HepG2 (cell line): ENCODE measurements around the gene FFAR2. TPM values are rescaled to one million over a fixed set of nuclear protein-coding genes. Genes with fewer than 3 reads are reported as not detected.
A peak's percentile ranks its signal among the peaks of the same experiment; 100 is the strongest.

Experiments used
- ERF ChIP-seq: IDR thresholded peaks from 2 replicates; pipeline ENCODE4 v1.6.1; 2018; ENCODE audit warnings: missing biosample characterization, missing genetic modification reagents
- PHF8 ChIP-seq: sonication (generic); formaldehyde crosslinking; IDR thresholded peaks from 2 replicates; pipeline ENCODE4 v1.5.0; 2020; ENCODE audit warnings: missing genetic modification reagents
- RAD21 ChIP-seq: fragments of 450-650 bp; formaldehyde crosslinking; IDR thresholded peaks from 2 replicates; pipeline ENCODE4 v1.5.0; 2020; ENCODE audit warnings: mild to moderate bottlenecking
- SAP130 ChIP-seq: IDR thresholded peaks from 2 replicates; pipeline ENCODE4 v1.6.1; 2016; ENCODE audit warnings: low read depth
- YEATS4 ChIP-seq: sonication (generic); formaldehyde crosslinking; IDR thresholded peaks from 2 replicates; pipeline ENCODE4 v1.4.0; 2020; ENCODE audit warnings: missing genetic modification reagents, borderline replicate concordance
- ZFX ChIP-seq: sonication (generic); formaldehyde crosslinking; IDR thresholded peaks from 2 replicates; pipeline ENCODE4 v1.4.0; 2020; ENCODE audit warnings: mild to moderate bottlenecking, low read depth, missing genetic modification reagents, moderate library complexity
- ZNF232 ChIP-seq: sonication (generic); formaldehyde crosslinking; IDR thresholded peaks from 2 replicates; pipeline ENCODE4 v1.4.0; 2020; ENCODE audit warnings: missing genetic modification reagents, borderline replicate concordance
- ZNF558 ChIP-seq: sonication (generic); formaldehyde crosslinking; IDR thresholded peaks from 2 replicates; pipeline ENCODE4 v1.9.0; 2022; ENCODE audit warnings: mild to moderate bottlenecking, missing genetic modification reagents, borderline replicate concordance
- polyA plus RNA-seq, 8 experiments: library from polyadenylated mRNA; depleted of rRNA in 3 of 8; stranded (reverse) in 7 of 8; unstranded in 1 of 8; fragments of >200 nt; fragmentation: Illumina TruSeq in 4 of 8; extraction: Trizol in 4 of 8; gene quantifications; 2 replicates each; pipeline versions ENCODE4 v1.2.1 to v1.2.3, GENCODE V29; 2011 to 2016; ENCODE audit warnings: low read depth in 4 of 8, missing spikeins in 1 of 8, mixed read lengths in 1 of 8; ENCODE audit not compliant: insufficient read depth in 1 of 8
- total RNA-seq, 5 experiments: library from RNA; depleted of rRNA; stranded (reverse); fragments of >200 nt; fragmentation: Illumina TruSeq; extraction: Trizol; gene quantifications; 2 replicates each; pipeline ENCODE4 v1.2.3, GENCODE V29; 2016; ENCODE audit warnings: low read depth in 1 of 5
- TF ChIP-seq, protein P1 (sequence below): sonication (generic); formaldehyde crosslinking; IDR thresholded peaks from 2 replicates; pipeline ENCODE4 v1.5.1; 2020; ENCODE audit warnings: mild to moderate bottlenecking, missing genetic modification reagents, moderate library complexity
- TF ChIP-seq, protein P2 (sequence below): sonication (generic); formaldehyde crosslinking; IDR thresholded peaks from 2 replicates; pipeline ENCODE4; 2020; ENCODE audit warnings: missing genetic modification reagents, mild to moderate bottlenecking, borderline replicate concordance
- TF ChIP-seq, protein P3 (sequence below): sonication (generic); formaldehyde crosslinking; IDR thresholded peaks from 2 replicates; pipeline ENCODE4 v1.4.0; 2020; ENCODE audit warnings: missing genetic modification reagents, borderline replicate concordance
- TF ChIP-seq, protein P4 (sequence below): sonication (generic); formaldehyde crosslinking; IDR thresholded peaks from 2 replicates; pipeline ENCODE4 v1.4.0; 2020; ENCODE audit warnings: missing genetic modification reagents

Gene FFAR2
- total and polyA plus RNA-seq, 2 of the 13 experiments (the other 11 are each of a cell fraction or from before 2014, with no cell fraction given): 0.12 TPM; not detected in 1

DNA sequence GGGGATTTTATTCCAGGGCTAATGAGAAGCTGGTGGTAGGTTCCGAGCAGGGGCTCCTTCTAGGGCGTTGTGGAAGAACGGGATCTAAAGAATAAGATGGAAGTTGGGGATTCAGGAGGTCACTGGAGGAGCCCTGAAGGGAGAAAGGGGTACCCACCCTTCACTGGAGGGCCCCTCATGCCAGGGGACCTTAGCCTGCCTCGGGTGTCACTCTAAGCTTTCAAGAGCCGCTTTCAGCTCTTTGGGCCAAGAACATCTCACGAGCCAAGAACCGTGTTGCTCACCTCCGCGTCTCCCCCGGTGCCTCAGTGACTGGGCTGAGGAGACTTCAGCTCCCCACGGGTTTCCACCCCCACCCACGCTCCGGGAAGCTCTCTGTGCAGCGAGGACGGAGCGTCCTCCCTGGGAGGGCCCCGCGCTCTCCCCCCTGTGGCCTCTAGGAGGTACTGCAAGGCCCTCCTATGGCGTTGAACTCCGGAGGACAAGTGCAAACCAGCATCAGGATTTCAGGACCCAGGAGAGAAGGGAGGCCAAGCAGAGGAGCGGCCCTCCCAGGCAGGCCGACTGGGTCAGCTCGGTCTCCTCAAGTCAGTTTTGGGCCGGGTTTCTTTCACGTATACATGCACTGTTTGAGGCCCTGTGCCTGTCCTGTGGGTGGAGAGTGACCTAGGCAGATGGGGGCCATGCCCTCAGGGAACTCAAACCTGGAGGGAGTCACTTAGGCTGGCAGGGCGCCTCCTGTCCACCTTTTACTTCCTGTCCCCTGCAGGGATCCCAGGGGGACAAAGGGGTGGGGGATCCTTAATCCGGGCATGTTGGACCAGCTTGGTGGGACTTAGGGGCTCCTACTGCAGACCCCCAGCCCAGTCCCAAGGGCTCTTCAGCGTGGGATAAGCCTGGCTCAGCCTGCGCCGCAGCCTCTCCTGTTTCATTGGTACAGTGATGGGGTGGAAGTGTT lies 47.3 kb downstream of the FFAR2 start (continued):
- TF ChIP-seq, protein P1, sequence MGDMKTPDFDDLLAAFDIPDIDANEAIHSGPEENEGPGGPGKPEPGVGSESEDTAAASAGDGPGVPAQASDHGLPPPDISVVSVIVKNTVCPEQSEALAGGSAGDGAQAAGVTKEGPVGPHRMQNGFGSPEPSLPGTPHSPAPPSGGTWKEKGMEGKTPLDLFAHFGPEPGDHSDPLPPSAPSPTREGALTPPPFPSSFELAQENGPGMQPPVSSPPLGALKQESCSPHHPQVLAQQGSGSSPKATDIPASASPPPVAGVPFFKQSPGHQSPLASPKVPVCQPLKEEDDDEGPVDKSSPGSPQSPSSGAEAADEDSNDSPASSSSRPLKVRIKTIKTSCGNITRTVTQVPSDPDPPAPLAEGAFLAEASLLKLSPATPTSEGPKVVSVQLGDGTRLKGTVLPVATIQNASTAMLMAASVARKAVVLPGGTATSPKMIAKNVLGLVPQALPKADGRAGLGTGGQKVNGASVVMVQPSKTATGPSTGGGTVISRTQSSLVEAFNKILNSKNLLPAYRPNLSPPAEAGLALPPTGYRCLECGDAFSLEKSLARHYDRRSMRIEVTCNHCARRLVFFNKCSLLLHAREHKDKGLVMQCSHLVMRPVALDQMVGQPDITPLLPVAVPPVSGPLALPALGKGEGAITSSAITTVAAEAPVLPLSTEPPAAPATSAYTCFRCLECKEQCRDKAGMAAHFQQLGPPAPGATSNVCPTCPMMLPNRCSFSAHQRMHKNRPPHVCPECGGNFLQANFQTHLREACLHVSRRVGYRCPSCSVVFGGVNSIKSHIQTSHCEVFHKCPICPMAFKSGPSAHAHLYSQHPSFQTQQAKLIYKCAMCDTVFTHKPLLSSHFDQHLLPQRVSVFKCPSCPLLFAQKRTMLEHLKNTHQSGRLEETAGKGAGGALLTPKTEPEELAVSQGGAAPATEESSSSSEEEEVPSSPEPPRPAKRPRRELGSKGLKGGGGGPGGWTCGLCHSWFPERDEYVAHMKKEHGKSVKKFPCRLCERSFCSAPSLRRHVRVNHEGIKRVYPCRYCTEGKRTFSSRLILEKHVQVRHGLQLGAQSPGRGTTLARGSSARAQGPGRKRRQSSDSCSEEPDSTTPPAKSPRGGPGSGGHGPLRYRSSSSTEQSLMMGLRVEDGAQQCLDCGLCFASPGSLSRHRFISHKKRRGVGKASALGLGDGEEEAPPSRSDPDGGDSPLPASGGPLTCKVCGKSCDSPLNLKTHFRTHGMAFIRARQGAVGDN: peak; percentile 81
- TF ChIP-seq YEATS4 (CRISPR knock-in tag): no peak
- 0 out of 2 replicates have a peak, but pooled peaks have one; percentile 29 for TF ChIP-seq ERF (CRISPR knock-in tag)
- TF ChIP-seq, protein P2, sequence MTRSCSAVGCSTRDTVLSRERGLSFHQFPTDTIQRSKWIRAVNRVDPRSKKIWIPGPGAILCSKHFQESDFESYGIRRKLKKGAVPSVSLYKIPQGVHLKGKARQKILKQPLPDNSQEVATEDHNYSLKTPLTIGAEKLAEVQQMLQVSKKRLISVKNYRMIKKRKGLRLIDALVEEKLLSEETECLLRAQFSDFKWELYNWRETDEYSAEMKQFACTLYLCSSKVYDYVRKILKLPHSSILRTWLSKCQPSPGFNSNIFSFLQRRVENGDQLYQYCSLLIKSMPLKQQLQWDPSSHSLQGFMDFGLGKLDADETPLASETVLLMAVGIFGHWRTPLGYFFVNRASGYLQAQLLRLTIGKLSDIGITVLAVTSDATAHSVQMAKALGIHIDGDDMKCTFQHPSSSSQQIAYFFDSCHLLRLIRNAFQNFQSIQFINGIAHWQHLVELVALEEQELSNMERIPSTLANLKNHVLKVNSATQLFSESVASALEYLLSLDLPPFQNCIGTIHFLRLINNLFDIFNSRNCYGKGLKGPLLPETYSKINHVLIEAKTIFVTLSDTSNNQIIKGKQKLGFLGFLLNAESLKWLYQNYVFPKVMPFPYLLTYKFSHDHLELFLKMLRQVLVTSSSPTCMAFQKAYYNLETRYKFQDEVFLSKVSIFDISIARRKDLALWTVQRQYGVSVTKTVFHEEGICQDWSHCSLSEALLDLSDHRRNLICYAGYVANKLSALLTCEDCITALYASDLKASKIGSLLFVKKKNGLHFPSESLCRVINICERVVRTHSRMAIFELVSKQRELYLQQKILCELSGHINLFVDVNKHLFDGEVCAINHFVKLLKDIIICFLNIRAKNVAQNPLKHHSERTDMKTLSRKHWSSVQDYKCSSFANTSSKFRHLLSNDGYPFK: no peak; the same call in 1 of the 2 replicates
- TF ChIP-seq, protein P3, sequence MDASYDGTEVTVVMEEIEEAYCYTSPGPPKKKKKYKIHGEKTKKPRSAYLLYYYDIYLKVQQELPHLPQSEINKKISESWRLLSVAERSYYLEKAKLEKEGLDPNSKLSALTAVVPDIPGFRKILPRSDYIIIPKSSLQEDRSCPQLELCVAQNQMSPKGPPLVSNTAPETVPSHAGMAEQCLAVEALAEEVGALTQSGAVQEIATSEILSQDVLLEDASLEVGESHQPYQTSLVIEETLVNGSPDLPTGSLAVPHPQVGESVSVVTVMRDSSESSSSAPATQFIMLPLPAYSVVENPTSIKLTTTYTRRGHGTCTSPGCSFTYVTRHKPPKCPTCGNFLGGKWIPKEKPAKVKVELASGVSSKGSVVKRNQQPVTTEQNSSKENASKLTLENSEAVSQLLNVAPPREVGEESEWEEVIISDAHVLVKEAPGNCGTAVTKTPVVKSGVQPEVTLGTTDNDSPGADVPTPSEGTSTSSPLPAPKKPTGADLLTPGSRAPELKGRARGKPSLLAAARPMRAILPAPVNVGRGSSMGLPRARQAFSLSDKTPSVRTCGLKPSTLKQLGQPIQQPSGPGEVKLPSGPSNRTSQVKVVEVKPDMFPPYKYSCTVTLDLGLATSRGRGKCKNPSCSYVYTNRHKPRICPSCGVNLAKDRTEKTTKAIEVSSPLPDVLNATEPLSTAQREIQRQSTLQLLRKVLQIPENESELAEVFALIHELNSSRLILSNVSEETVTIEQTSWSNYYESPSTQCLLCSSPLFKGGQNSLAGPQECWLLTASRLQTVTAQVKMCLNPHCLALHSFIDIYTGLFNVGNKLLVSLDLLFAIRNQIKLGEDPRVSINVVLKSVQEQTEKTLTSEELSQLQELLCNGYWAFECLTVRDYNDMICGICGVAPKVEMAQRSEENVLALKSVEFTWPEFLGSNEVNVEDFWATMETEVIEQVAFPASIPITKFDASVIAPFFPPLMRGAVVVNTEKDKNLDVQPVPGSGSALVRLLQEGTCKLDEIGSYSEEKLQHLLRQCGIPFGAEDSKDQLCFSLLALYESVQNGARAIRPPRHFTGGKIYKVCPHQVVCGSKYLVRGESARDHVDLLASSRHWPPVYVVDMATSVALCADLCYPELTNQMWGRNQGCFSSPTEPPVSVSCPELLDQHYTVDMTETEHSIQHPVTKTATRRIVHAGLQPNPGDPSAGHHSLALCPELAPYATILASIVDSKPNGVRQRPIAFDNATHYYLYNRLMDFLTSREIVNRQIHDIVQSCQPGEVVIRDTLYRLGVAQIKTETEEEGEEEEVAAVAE (CRISPR knock-in tag): 0 out of 2 replicates have a peak, but pooled peaks have one; percentile 24
- TF ChIP-seq PHF8 (CRISPR knock-in tag): peak; percentile 35; the same call in 1 of the 2 replicates
- no peak for TF ChIP-seq ZNF558
- peak; percentile 91 for TF ChIP-seq RAD21 (CRISPR knock-in tag)
- peak; percentile 63 for TF ChIP-seq ZFX (CRISPR knock-in tag)
- TF ChIP-seq ZNF232 (CRISPR knock-in tag): 0 out of 2 replicates have a peak, but pooled peaks have one; percentile 50
- peak; percentile 25; the same call in 1 of the 2 replicates for TF ChIP-seq SAP130 (CRISPR knock-in tag)
- TF ChIP-seq, protein P4, sequence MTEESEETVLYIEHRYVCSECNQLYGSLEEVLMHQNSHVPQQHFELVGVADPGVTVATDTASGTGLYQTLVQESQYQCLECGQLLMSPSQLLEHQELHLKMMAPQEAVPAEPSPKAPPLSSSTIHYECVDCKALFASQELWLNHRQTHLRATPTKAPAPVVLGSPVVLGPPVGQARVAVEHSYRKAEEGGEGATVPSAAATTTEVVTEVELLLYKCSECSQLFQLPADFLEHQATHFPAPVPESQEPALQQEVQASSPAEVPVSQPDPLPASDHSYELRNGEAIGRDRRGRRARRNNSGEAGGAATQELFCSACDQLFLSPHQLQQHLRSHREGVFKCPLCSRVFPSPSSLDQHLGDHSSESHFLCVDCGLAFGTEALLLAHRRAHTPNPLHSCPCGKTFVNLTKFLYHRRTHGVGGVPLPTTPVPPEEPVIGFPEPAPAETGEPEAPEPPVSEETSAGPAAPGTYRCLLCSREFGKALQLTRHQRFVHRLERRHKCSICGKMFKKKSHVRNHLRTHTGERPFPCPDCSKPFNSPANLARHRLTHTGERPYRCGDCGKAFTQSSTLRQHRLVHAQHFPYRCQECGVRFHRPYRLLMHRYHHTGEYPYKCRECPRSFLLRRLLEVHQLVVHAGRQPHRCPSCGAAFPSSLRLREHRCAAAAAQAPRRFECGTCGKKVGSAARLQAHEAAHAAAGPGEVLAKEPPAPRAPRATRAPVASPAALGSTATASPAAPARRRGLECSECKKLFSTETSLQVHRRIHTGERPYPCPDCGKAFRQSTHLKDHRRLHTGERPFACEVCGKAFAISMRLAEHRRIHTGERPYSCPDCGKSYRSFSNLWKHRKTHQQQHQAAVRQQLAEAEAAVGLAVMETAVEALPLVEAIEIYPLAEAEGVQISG (CRISPR knock-in tag): peak; percentile 86
